NCI-H226 (cell line): ENCODE measurements around the gene ANKZF1.

Experiments used
- DNase-seq: peaks from one replicate; pipeline ENCODE4 v3.0.0-alpha.2; 2015

Gene ANKZF1

GRCh38 chr2:219209236-219210195 lies 20.1 kb upstream of the ANKZF1 start:
- DNase-seq, result no peak

- no peak for DNase-seq
These were observed 19.3 kb upstream of the ANKZF1 start for GRCh38 chr2:219210196-219210885.

GRCh38 chr2:219210886-219211362 lies 18.7 kb upstream of the ANKZF1 start:
- DNase-seq, result no peak

DNA sequence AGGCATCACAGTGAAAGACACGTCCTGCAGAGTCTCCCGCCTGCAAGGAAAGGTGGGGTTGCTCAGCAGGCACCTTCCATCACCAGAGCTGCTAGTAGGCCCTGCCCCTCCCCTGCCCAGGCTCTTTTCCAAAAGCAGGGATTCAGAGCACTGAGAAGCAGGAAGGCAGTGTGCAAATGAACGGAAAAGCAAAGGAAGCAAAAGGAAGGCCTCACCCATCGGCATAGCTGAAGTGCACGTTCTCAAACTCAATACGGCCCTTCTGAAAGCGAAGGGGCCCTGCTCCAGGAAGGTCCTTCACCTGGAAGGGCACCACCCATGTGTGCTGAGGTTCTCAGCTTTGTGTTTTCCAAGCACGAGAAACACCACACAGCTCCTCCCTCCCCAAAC lies 16.6 kb upstream of the ANKZF1 start:
- no peak for DNase-seq

DNA sequence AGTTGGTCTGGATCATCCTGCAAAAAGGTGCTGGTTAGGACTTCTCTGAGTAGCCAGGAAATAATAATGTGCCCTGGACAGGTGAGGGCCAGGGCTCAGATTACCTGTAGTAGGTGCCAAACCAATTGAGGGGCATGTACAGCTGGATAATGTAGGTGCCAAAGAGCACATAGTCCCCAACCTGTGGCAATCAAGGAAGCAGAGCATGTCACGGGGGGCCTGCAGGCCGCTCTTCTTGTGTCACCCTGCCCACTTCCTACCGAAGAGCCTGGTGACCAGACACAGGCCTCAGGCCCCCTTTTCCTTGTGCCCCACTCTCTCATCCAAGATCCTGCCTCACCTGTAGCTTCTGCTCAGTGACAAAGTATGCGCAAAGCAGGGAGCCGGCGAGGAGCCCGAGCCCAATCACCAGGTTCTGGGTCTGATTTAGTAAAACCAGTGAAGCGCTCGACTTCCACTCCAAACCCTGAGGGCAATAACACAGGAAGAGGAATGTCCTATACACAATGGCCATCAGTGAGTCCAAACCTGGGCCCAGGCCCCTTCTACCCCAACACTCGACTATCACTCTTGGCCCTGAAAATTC lies 16.0 kb upstream of the ANKZF1 start:
- no peak for DNase-seq

- no peak for DNase-seq
These were observed 15.5 kb upstream of the ANKZF1 start for GRCh38 chr2:219214141-219214540.

- no peak for DNase-seq
These were observed 14.8 kb upstream of the ANKZF1 start for GRCh38 chr2:219214786-219215185.

GRCh38 chr2:219215871-219216534 lies 13.6 kb upstream of the ANKZF1 start:
- DNase-seq, result no peak

GRCh38 chr2:219216535-219216915 lies 13.1 kb upstream of the ANKZF1 start:
- no peak for DNase-seq

- peak; percentile 76 for DNase-seq
These were observed 11.3 kb upstream of the ANKZF1 start for GRCh38 chr2:219218217-219218731.

DNA sequence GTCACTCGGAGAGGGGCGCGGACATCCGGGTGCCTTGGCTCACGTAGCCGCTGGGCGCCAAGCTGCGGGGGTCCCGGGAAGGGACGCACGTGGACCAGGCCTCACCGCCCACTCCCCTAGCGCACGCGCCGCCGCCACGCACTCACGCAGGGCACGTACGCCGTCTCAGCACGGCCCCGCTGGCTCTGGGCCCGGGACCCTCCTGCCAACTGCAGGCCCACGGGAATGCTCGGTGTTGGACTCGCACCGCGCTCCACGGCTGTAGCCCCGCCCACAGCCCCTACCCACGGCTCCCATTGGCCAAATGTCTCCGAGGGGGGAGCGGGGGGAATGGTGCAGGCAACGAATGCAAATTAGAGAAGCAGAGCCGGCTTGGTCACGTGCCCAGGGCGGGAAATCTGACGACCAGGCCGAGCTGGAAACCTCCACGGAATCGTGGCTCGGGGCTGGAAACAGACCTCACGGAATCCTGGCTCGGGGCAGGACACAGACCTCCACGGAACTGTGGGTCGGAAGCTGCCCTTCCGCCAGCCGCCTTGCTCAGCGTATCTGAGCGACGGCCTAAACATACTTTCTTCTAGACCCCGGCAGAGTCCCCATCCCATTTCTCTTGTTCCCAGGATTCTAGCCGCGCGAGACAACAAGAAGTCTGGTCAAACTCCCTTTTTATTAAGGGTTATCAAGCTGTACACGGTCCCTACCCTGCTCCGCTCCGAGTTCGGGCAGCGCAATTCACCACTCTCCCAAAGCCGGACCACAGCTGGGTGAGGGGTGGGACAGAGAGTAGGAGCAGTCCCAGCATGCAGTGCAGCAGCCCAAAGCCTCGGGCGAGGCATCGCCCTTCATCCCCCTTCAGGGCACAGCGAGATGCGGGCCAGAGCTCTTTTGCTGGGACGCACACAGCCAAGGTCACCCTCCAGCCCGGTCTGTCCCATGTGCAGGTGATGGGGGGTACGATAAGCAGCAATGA lies 10.6 kb upstream of the ANKZF1 start, which contains the start of gene ABCB6:
Gene ABCB6, minus strand, starts transcription at position 227 of the 970 bp plus-strand sequence. CDS start 285 bp downstream, outside the sequence.
- DNase-seq, result peak; percentile 96

GRCh38 chr2:219219784-219220532 lies 9.6 kb upstream of the ANKZF1 start:
- DNase-seq, result no peak

GRCh38 chr2:219220652-219221402 lies 8.8 kb upstream of the ANKZF1 start:
- DNase-seq, result no peak

- DNase-seq, result no peak
These were observed 7.6 kb upstream of the ANKZF1 start for GRCh38 chr2:219221957-219222518.

- no peak for DNase-seq
These were observed 5.6 kb upstream of the ANKZF1 start for GRCh38 chr2:219223831-219224610.

GRCh38 chr2:219225350-219225749 lies 4.3 kb upstream of the ANKZF1 start:
- no peak for DNase-seq

- no peak for DNase-seq
These were observed 1.3 kb upstream of the ANKZF1 start for GRCh38 chr2:219228041-219228910.

GRCh38 chr2:219228911-219229304 lies 698 bp upstream of the ANKZF1 start:
- DNase-seq, result no peak
